Thoracic aorta (tissue), 2 donors: ENCODE data around the gene CCDC148. TPM values are rescaled to one million over a fixed set of nuclear protein-coding genes. Genes with fewer than 3 reads are reported as not detected.

Experiments
- ATAC-seq: fragments of 150-250 bp; one replicate; pipeline ENCODE4 v1.8.0; 2017; ENCODE audit warnings: low read depth; ENCODE audit not compliant: insufficient number of reproducible peaks, low FRiP score
- DNase-seq: peaks from one replicate; pipeline ENCODE4 v3.0.0-alpha.2; 2020; ENCODE audit warnings: low spot score
- H3K27ac ChIP-seq, 2 donors: fragments of 200-600 bp; sonication (generic); 1 replicate in 1 of 2; 2 replicates in 1 of 2; pipeline ENCODE4 v1.5.1; 2016; ENCODE audit warnings: mild to moderate bottlenecking in 2 of 2, moderate library complexity in 2 of 2
- H3K27me3 ChIP-seq: fragments of 200-600 bp; sonication (generic); replicated peaks from 2 replicates; pipeline ENCODE4 v1.6.0; 2016; ENCODE audit warnings: mild to moderate bottlenecking; ENCODE audit not compliant: insufficient read depth
- H3K36me3 ChIP-seq: fragments of 200-600 bp; sonication (generic); one replicate; pipeline ENCODE4 v1.5.1; 2016
- H3K4me1 ChIP-seq, 2 donors: fragments of 200-600 bp; sonication (generic); 1 replicate in 1 of 2; 2 replicates in 1 of 2; pipeline versions ENCODE4 v1.5.1 to v1.6.0; 2016; ENCODE audit warnings: low read depth in 2 of 2, mild to moderate bottlenecking in 1 of 2; ENCODE audit not compliant: control insufficient read depth in 1 of 2
- H3K4me3 ChIP-seq: fragments of 200-600 bp; sonication (generic); 2 replicates; pipeline ENCODE4 v1.5.1; 2016; ENCODE audit warnings: mild to moderate bottlenecking
- H3K9me3 ChIP-seq: fragments of 200-600 bp; sonication (generic); 2 replicates; pipeline ENCODE4 v1.5.1; 2016
- total RNA-seq, 2 donors: library from RNA; depleted of rRNA; stranded (reverse); fragments of >200 nt; gene quantifications; one replicate each; pipeline versions ENCODE4 v1.1.0 to v1.2.3, GENCODE V29; 2016
- TF ChIP-seq, protein P1 (sequence below): fragments of 200-600 bp; sonication (generic); IDR thresholded peaks from one replicate; pipeline ENCODE4 v1.5.1; 2019; ENCODE audit warnings: antibody characterized with exemption

CCDC148 gene
- total RNA-seq, 2 donors from 2014 or later: 0.71 TPM; not detected in 1

GRCh38 chr2:158325031-158325781 is 131.3 kb downstream of the CCDC148 start:
- Histone ChIP-seq H3K27me3 (no peaks in the 10 kb centered on the region), H3K4me3 (no peak overlapping the region), H3K4me1 (no peaks in the 10 kb centered on the region), H3K27ac (no peak overlapping the region), H3K36me3 (no peaks in the 10 kb centered on the region), H3K9me3 (no peaks in the 10 kb centered on the region)
- DNase-seq (no peak), ATAC-seq (no peak)
- TF ChIP-seq, protein P1, sequence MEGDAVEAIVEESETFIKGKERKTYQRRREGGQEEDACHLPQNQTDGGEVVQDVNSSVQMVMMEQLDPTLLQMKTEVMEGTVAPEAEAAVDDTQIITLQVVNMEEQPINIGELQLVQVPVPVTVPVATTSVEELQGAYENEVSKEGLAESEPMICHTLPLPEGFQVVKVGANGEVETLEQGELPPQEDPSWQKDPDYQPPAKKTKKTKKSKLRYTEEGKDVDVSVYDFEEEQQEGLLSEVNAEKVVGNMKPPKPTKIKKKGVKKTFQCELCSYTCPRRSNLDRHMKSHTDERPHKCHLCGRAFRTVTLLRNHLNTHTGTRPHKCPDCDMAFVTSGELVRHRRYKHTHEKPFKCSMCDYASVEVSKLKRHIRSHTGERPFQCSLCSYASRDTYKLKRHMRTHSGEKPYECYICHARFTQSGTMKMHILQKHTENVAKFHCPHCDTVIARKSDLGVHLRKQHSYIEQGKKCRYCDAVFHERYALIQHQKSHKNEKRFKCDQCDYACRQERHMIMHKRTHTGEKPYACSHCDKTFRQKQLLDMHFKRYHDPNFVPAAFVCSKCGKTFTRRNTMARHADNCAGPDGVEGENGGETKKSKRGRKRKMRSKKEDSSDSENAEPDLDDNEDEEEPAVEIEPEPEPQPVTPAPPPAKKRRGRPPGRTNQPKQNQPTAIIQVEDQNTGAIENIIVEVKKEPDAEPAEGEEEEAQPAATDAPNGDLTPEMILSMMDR: no peak

DNA sequence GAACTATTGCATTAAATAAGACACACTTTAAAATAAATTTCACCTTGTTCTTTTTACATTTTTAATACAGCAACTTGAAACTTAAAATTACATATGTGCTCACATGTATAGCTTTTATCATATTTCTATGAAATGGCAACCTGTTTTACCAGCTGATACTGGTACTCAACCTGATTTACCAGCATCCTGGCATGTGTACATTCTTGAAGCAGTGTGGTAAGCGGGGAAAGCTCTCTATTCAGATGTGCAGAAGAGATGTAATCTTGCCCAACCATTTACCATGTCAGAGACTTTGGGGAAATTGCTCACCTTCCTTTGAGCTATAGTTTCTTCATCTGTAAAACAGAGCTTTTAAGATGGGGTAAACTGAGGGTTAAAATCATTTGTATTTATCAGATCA is 133.2 kb downstream of the CCDC148 start:
- Histone ChIP-seq H3K27me3 (no peaks in the 10 kb centered on the region), H3K36me3 (no peaks in the 10 kb centered on the region), H3K4me3 (no peak overlapping the region), H3K4me1 (no peaks in the 10 kb centered on the region), H3K9me3 (no peaks in the 10 kb centered on the region), H3K27ac (no peak overlapping the region)
- no peak for DNase-seq
- ATAC-seq: no peak
- TF ChIP-seq, protein P1: no peak

- Histone ChIP-seq H3K4me3 (no peak overlapping the region), H3K9me3 (no peaks in the 10 kb centered on the region), H3K27me3 (no peaks in the 10 kb centered on the region), H3K36me3 (no peaks in the 10 kb centered on the region), H3K4me1 (no peaks in the 10 kb centered on the region), H3K27ac (no peak overlapping the region)
- ATAC-seq (no peak), DNase-seq (no peak)
- TF ChIP-seq, protein P1: no peak
Observed at GRCh38 chr2:158321264-158321663, 135.3 kb downstream of the CCDC148 start.

GRCh38 chr2:158319269-158319668 is 137.3 kb downstream of the CCDC148 start:
- H3K27me3 ChIP-seq: no peaks in the 10 kb centered on the region
- no peak for ATAC-seq
- TF ChIP-seq, protein P1: no peak
- H3K36me3 ChIP-seq: no peaks in the 10 kb centered on the region
- no peak for DNase-seq
- H3K4me3 ChIP-seq: no peak overlapping the region
- no peak overlapping the region for H3K27ac ChIP-seq
- no peaks in the 10 kb centered on the region for H3K4me1 ChIP-seq
- H3K9me3 ChIP-seq: no peaks in the 10 kb centered on the region

DNA sequence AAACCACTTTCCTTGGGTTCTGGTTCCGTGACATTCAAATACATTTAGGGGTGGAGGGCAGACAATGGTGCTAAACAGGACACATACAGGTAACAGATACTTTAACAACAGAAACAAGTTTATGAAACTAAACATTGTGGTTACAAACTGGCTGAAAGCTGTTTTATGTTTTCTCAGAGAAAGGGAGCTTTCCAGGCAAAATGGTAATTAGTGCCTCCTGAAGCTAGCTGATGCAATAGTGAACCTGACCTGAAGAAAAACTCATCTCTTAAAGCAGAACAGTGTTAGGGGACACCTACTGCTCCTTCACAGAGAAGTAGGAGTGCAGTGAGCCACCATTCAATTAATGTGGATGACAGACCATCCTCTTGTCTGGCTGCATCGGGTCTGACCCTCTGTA is 138.9 kb downstream of the CCDC148 start:
- ATAC-seq (no peak), DNase-seq (no peak)
- TF ChIP-seq, protein P1: no peak
- Histone ChIP-seq H3K36me3 (no peaks in the 10 kb centered on the region), H3K27me3 (no peaks in the 10 kb centered on the region), H3K27ac (no peak overlapping the region), H3K4me3 (no peak overlapping the region), H3K9me3 (no peaks in the 10 kb centered on the region), H3K4me1 (no peaks in the 10 kb centered on the region)
